ENCODE data around the gene POMGNT1.

- no peak for TF ChIP-seq E2F2 (CRISPR knock-in tag; IDR thresholded peaks at IDR 0.05; ENCODE audit: borderline replicate concordance)
- no peak for TF ChIP-seq CTCF (CRISPR knock-in tag; IDR thresholded peaks at IDR 0.05)
- TF ChIP-seq DDIT3 (CRISPR knock-in tag; IDR thresholded peaks at IDR 0.05), result no peak
- TF ChIP-seq DNMT3B (CRISPR knock-in tag; conservative IDR thresholded peaks at IDR 0.05), result no peak
- TF ChIP-seq RFX3 (CRISPR knock-in tag; IDR thresholded peaks at IDR 0.05), result no peak
- TF ChIP-seq GABPA (IDR thresholded peaks at IDR 0.05; ENCODE audit: low read depth, low read length), result no peak
- no peak for TF ChIP-seq GABPA (CRISPR knock-in tag; IDR thresholded peaks at IDR 0.05; ENCODE audit: low read depth)
- no peak for TF ChIP-seq FOXK2 (IDR thresholded peaks at IDR 0.05)
- no peak for TF ChIP-seq ATF2 (CRISPR knock-in tag; IDR thresholded peaks at IDR 0.05)
- no peak for TF ChIP-seq NR2C2 (CRISPR knock-in tag; IDR thresholded peaks at IDR 0.05; ENCODE audit: borderline replicate concordance)
Measured at GRCh38 chr1:46168477-46168876, 29.8 kb downstream of the POMGNT1 start.

Data from HepG2 (cell line).